ENCODE results near the gene CDH13. TPM values are rescaled to one million over a fixed set of nuclear protein-coding genes. Genes with fewer than 3 reads are reported as not detected.

Gene CDH13
- total and polyA plus RNA-seq, 2 experiments from 2014 or later: 1.2 to 1.5 TPM

DNA sequence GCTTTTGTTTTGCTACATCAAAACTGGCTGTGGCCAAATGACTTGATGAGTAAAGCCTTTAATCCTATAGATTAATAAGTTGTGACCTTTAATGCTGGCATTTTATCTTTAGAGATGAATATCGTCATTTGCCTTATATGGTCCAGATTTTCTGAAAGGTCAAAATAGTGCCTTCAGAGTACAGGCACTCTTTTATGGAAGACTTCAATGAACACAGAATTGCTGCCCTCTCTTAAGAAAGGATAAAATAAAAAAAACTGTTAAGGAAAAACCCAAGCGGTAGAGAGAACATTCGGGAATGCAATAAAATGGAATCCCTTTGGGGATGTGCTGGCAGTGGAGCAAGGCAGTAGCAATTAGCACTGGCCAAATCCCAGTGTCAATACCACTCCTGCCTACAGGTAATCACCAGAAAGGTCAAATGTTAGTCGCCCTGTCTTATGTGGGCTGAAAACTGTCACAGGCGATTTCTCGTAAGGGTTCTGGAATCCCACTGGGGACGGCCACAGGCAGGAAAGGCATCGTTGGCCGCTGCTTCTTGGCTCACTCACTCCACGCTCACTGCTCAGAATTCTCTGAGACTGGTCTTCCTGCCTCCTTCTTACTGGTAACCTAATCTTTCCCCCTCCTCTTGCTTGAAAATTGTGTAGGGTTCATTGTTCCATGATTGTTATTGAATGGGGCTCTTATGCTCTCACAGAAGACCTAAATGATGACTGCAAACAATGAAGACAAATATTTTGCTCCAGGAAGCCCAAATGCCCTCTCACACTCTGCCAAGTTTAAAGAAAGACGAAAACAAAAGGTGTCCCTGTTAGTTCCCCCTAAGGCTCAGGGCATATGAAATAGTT, 1135.6 kb downstream of the CDH13 start:
- Histone ChIP-seq H3K4me1 (ENCODE audit: insufficient read depth) (no peaks in the 10 kb centered on the region), H2AFZ (no peak overlapping the region), H4K20me1 (ENCODE audit: insufficient read depth, poor library complexity, severe bottlenecking) (no peaks in the 10 kb centered on the region), H3K27ac (no peak overlapping the region), H3K9me3 (ENCODE audit: low read depth) (no peaks in the 10 kb centered on the region), H3K27me3 (no peaks in the 10 kb centered on the region), H3K79me2 (no peaks in the 10 kb centered on the region), H3K36me3 (replicated peaks; ENCODE audit: insufficient read depth, low read depth) (no peaks in the 10 kb centered on the region), H3K4me3 (no peak overlapping the region), H3K4me2 (no peak overlapping the region), H3K9me2 (replicated peaks; ENCODE audit: insufficient read depth) (no peaks in the 10 kb centered on the region)
- TF ChIP-seq CTCF (IDR thresholded peaks at IDR 0.05; ENCODE audit: poor library complexity) (no peak), EZH2 (IDR thresholded peaks at IDR 0.05; ENCODE audit: borderline replicate concordance) (no peak), EZH2phosphoT487 (IDR thresholded peaks at IDR 0.05; ENCODE audit: low read depth, severe bottlenecking, unreplicated experiment) (no peak)
- whole genome bisulfite sequencing (ENCODE audit: low lambda C conversion rate, missing lambda C conversion rate): 65% methylated on average over 11 of the region's 11 CpGs
- no peak for DNase-seq (ENCODE audit: low spot score)

GRCh38 chr16:83762992-83763358, 1136.2 kb downstream of the CDH13 start:
- no peak overlapping the region for H3K4me2 ChIP-seq
- no peaks in the 10 kb centered on the region for H3K4me1 ChIP-seq (ENCODE audit: insufficient read depth)
- DNase-seq (ENCODE audit: low spot score): no peak
- no peaks in the 10 kb centered on the region for H3K9me3 ChIP-seq (ENCODE audit: low read depth)
- H4K20me1 ChIP-seq (ENCODE audit: insufficient read depth, poor library complexity, severe bottlenecking): no peaks in the 10 kb centered on the region
- no peak overlapping the region for H2AFZ ChIP-seq
- TF ChIP-seq EZH2phosphoT487 (IDR thresholded peaks at IDR 0.05; ENCODE audit: low read depth, severe bottlenecking, unreplicated experiment) (no peak), CTCF (IDR thresholded peaks at IDR 0.05; ENCODE audit: poor library complexity) (no peak), EZH2 (IDR thresholded peaks at IDR 0.05; ENCODE audit: borderline replicate concordance) (no peak)
- WGBS (ENCODE audit: low lambda C conversion rate, missing lambda C conversion rate): 89% methylated on average over 5 of the region's 5 CpGs
- no peaks in the 10 kb centered on the region for H3K9me2 ChIP-seq (replicated peaks; ENCODE audit: insufficient read depth)
- H3K79me2 ChIP-seq: no peaks in the 10 kb centered on the region
- H3K4me3 ChIP-seq: no peak overlapping the region
- H3K27ac ChIP-seq: no peak overlapping the region
- no peaks in the 10 kb centered on the region for H3K36me3 ChIP-seq (replicated peaks; ENCODE audit: insufficient read depth, low read depth)
- no peaks in the 10 kb centered on the region for H3K27me3 ChIP-seq

DNA sequence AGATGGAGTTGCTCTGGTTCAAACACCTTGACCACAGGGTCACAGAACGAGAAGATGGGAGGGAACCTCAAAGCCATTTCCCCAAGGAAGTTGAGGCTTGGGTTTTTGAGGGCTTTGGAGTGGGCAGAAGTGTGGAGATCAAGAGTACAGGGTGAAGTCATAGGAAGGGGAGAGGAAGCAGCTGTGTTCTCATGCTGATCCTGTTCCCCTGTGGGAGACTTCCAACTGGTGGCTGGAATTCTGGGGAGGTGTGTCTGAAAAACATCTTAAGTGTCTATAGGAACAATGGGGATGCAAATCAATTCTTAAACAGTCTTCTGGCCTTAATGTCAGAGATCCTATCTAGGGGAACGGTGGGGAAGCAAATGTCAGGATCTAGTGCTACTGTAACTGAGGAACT, 1142.2 kb downstream of the CDH13 start:
- Histone ChIP-seq H2AFZ (no peak overlapping the region), H3K36me3 (replicated peaks; ENCODE audit: insufficient read depth, low read depth) (no peaks in the 10 kb centered on the region), H3K4me1 (ENCODE audit: insufficient read depth) (no peaks in the 10 kb centered on the region), H4K20me1 (ENCODE audit: insufficient read depth, poor library complexity, severe bottlenecking) (no peaks in the 10 kb centered on the region), H3K79me2 (no peaks in the 10 kb centered on the region), H3K9me2 (replicated peaks; ENCODE audit: insufficient read depth) (no peaks in the 10 kb centered on the region), H3K9me3 (ENCODE audit: low read depth) (no peaks in the 10 kb centered on the region), H3K4me2 (no peak overlapping the region), H3K4me3 (no peak overlapping the region), H3K27me3 (no peaks in the 10 kb centered on the region), H3K27ac (no peak overlapping the region)
- WGBS (ENCODE audit: low lambda C conversion rate, missing lambda C conversion rate): 60% methylated on average over 2 of the region's 2 CpGs
- no peak for TF ChIP-seq EZH2 (IDR thresholded peaks at IDR 0.05; ENCODE audit: borderline replicate concordance)
- no peak for TF ChIP-seq CTCF (IDR thresholded peaks at IDR 0.05; ENCODE audit: poor library complexity)
- no peak for TF ChIP-seq EZH2phosphoT487 (IDR thresholded peaks at IDR 0.05; ENCODE audit: low read depth, severe bottlenecking, unreplicated experiment)
- no peak for DNase-seq (ENCODE audit: low spot score)

Measured in hepatocyte (in vitro differentiated cells).